ENCODE results near the gene PTX4. TPM values are rescaled to one million over a fixed set of nuclear protein-coding genes. Genes with fewer than 3 reads are reported as not detected.

The PTX4 gene
- total RNA-seq, 1 experiment from 2014 or later: 0.22 TPM

DNA sequence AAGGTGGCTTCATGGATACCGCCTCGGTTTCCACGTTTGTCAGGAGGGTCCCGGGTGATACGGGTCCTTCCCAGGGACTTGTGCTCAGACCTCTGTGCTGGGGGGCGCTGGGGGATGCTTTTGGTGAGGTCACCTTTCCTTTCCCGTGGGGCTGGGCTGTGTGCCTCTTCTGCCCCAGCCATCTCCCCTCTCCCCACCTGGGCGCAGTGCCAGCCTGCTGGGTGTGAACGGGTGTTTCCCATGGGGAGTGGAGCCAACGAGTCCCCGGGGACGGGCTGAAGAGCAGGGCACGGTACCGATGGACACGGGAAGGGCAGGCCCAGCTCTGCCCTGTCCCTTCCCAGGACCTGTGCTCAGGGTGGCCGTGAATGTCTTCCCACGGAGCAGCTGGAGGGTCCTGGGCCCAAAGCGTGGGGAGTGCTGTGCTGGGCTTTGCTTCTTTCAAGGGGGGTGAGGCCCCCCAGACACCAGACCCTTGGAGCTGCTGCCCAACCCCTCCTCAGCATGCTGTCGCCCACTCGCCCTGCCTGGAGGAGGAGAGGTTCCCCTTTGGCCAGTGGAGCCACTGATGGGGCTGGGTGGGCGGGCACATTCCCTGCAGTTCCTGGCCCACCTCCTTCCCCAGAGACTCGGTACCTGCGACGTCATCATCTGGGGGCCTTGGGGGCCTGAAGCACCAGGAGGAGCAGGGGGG lies 19.9 kb upstream of the PTX4 start:
- CTCF ChIA-PET: no interaction called here
- no peaks in the 10 kb centered on the region for H4K20me1 ChIP-seq (ENCODE audit: low read length)
- ATAC-seq: no peak

DNA sequence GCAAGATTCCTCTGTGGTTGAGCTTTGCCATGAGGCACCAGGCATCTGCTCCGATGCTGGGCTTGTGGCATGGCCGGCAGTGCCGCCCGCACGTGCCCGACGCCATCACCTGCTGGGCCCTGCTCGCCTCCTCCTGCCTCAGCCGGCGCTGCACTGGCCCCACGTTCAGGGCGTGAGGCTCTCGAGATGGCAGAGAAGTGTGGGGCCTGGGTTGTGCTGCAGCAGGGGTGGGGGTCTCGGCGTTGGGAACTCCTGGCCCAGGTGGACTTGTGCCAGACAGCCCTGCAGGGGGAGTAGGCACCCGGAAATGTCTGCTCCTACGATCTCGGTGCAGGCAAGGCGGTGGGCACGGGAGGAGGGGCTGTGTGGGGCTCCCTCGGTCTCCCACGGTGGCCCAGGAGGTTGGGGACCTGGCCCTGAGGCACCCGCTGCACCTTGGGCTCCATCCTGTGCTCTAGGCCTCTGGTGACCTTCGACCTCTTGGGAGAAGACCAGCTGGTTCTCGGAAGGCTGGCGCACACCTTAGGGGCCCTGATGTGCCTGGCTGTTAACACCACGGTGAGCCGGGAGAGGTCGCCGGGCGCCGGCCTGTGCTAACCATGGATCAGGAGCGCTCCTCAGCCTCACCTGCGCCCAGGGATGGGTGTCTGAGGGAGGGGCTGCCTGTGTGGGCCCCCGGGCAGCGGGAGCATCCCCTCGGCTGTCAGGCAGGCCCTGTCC lies 17.9 kb upstream of the PTX4 start:
- no peak for DNase-seq
- BruUV-seq (replicated peaks): no TSS peak
- H3F3A ChIP-seq (ENCODE audit: low read length, unreplicated experiment): no peaks in the 10 kb centered on the region
- no peaks in the 10 kb centered on the region for H3K27me3 ChIP-seq (ENCODE audit: low read length)
- no peaks in the 10 kb centered on the region for H3K36me3 ChIP-seq (ENCODE audit: low read depth, low read length)
- H4K20me1 ChIP-seq (ENCODE audit: low read length): no peaks in the 10 kb centered on the region
- H3K79me2 ChIP-seq (ENCODE audit: low read length): no peaks in the 10 kb centered on the region
- TF ChIP-seq EZH2phosphoT487 (IDR thresholded peaks at IDR 0.05; ENCODE audit: borderline replicate concordance, low read length) (no peak), EZH2 (IDR thresholded peaks at IDR 0.05; ENCODE audit: low read length, unreplicated experiment) (no peak)
- TF ChIP-seq, protein P1, sequence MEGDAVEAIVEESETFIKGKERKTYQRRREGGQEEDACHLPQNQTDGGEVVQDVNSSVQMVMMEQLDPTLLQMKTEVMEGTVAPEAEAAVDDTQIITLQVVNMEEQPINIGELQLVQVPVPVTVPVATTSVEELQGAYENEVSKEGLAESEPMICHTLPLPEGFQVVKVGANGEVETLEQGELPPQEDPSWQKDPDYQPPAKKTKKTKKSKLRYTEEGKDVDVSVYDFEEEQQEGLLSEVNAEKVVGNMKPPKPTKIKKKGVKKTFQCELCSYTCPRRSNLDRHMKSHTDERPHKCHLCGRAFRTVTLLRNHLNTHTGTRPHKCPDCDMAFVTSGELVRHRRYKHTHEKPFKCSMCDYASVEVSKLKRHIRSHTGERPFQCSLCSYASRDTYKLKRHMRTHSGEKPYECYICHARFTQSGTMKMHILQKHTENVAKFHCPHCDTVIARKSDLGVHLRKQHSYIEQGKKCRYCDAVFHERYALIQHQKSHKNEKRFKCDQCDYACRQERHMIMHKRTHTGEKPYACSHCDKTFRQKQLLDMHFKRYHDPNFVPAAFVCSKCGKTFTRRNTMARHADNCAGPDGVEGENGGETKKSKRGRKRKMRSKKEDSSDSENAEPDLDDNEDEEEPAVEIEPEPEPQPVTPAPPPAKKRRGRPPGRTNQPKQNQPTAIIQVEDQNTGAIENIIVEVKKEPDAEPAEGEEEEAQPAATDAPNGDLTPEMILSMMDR (conservative IDR thresholded peaks at IDR 0.05; ENCODE audit: low read depth, low read length): no peak
- POLR2A ChIA-PET (ENCODE audit: unreplicated experiment): no interaction called here
- intact Hi-C loops (cut with micrococcal nuclease): no loop called here
- no peaks in the 10 kb centered on the region for H3K9me2 ChIP-seq (replicated peaks; ENCODE audit: low read length)
- H3K9ac ChIP-seq (ENCODE audit: low read length): no peak overlapping the region
- no peaks in the 10 kb centered on the region for H3K4me1 ChIP-seq (ENCODE audit: insufficient read depth, low read length)
- no peak for ATAC-seq
- no peak overlapping the region for H2AFZ ChIP-seq (ENCODE audit: low read length)
- no peak overlapping the region for H3K4me3 ChIP-seq (ENCODE audit: low read length)
- no peaks in the 10 kb centered on the region for H3K9me3 ChIP-seq (ENCODE audit: low read length)
- H3K4me2 ChIP-seq (ENCODE audit: low read length): no peak overlapping the region
- no peak overlapping the region for H3K27ac ChIP-seq (ENCODE audit: low read length)
- CTCF ChIA-PET: no interaction called here

More for the DNA sequence above, 19.9 kb upstream of the PTX4 start:
- no peaks in the 10 kb centered on the region for H3K27me3 ChIP-seq (ENCODE audit: low read length)
- no peaks in the 10 kb centered on the region for H3F3A ChIP-seq (ENCODE audit: low read length, unreplicated experiment)
- no peak overlapping the region for H3K4me3 ChIP-seq (ENCODE audit: low read length)
- no peaks in the 10 kb centered on the region for H3K4me1 ChIP-seq (ENCODE audit: insufficient read depth, low read length)
- BruUV-seq (replicated peaks): no TSS peak
- no peak overlapping the region for H2AFZ ChIP-seq (ENCODE audit: low read length)
- H3K9me2 ChIP-seq (replicated peaks; ENCODE audit: low read length): no peaks in the 10 kb centered on the region
- DNase-seq: no peak
- POLR2A ChIA-PET (ENCODE audit: unreplicated experiment): no interaction called here
- no peaks in the 10 kb centered on the region for H3K79me2 ChIP-seq (ENCODE audit: low read length)
- no peaks in the 10 kb centered on the region for H3K36me3 ChIP-seq (ENCODE audit: low read depth, low read length)
- no peak overlapping the region for H3K4me2 ChIP-seq (ENCODE audit: low read length)
- H3K9me3 ChIP-seq (ENCODE audit: low read length): no peaks in the 10 kb centered on the region
- no peak overlapping the region for H3K9ac ChIP-seq (ENCODE audit: low read length)
- TF ChIP-seq, protein P1 (conservative IDR thresholded peaks at IDR 0.05; ENCODE audit: low read depth, low read length): no peak
- no peak for TF ChIP-seq EZH2phosphoT487 (IDR thresholded peaks at IDR 0.05; ENCODE audit: borderline replicate concordance, low read length)
- no peak for TF ChIP-seq EZH2 (IDR thresholded peaks at IDR 0.05; ENCODE audit: low read length, unreplicated experiment)
- no peak overlapping the region for H3K27ac ChIP-seq (ENCODE audit: low read length)
- intact Hi-C loops (cut with micrococcal nuclease): no loop called here

DNA sequence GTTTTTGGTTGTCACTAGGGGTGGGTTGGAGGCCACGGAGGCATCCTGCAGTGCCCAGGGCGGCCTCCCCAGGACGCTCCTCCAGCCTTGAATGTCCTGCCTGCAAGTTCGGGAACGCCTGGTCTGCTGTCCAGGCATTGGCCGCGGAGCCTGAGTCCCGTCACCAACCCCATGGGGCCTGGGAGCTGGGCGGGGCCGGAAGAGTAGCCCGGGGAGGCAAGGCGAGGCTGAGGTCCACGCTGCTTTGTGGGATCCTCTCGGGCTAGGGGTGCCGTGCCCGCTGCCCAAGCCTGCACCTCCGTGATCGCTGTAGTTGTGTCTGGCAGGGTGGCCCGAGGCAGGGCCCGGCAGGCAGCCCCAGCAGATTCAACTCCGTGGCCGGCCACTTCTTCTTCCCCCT lies 17.2 kb upstream of the PTX4 start:
- TF ChIP-seq, protein P1 (conservative IDR thresholded peaks at IDR 0.05; ENCODE audit: low read depth, low read length): no peak
- TF ChIP-seq EZH2 (IDR thresholded peaks at IDR 0.05; ENCODE audit: low read length, unreplicated experiment) (no peak), EZH2phosphoT487 (IDR thresholded peaks at IDR 0.05; ENCODE audit: borderline replicate concordance, low read length) (no peak)
- BruUV-seq (replicated peaks): no TSS peak

More for the DNA sequence above, 17.2 kb upstream of the PTX4 start:
- H4K20me1 ChIP-seq (ENCODE audit: low read length): no peaks in the 10 kb centered on the region
- no peak overlapping the region for H3K9ac ChIP-seq (ENCODE audit: low read length)
- H3K36me3 ChIP-seq (ENCODE audit: low read depth, low read length): no peaks in the 10 kb centered on the region
- H3K27me3 ChIP-seq (ENCODE audit: low read length): no peaks in the 10 kb centered on the region
- H3K4me2 ChIP-seq (ENCODE audit: low read length): no peak overlapping the region
- no peaks in the 10 kb centered on the region for H3K9me3 ChIP-seq (ENCODE audit: low read length)
- no peaks in the 10 kb centered on the region for H3K4me1 ChIP-seq (ENCODE audit: insufficient read depth, low read length)
- intact Hi-C loops (cut with micrococcal nuclease): no loop called here
- H2AFZ ChIP-seq (ENCODE audit: low read length): no peak overlapping the region
- no peak for ATAC-seq
- CTCF ChIA-PET: no interaction called here
- no peaks in the 10 kb centered on the region for H3K9me2 ChIP-seq (replicated peaks; ENCODE audit: low read length)
- H3K79me2 ChIP-seq (ENCODE audit: low read length): no peaks in the 10 kb centered on the region
- POLR2A ChIA-PET (ENCODE audit: unreplicated experiment): no interaction called here
- H3K27ac ChIP-seq (ENCODE audit: low read length): no peak overlapping the region
- no peak for DNase-seq
- no peak overlapping the region for H3K4me3 ChIP-seq (ENCODE audit: low read length)
- H3F3A ChIP-seq (ENCODE audit: low read length, unreplicated experiment): no peaks in the 10 kb centered on the region

Measured in PC-3 (cell line).